ENCODE data around the gene LAMA2. TPM values are rescaled to one million over a fixed set of nuclear protein-coding genes. Genes with fewer than 3 reads are reported as not detected.

LAMA2 gene
- total and polyA plus RNA-seq, 2 of the 8 experiments (the other 6 are each of a cell fraction or from before 2014, with no cell fraction given): 1.3 to 3.8 TPM

- TF ChIP-seq EP300 (IDR thresholded peaks at IDR 0.05; ENCODE audit: borderline replicate concordance in 1 of 2, low read depth in 2 of 2, low read length in 2 of 2) (no peak), SP1 (IDR thresholded peaks at IDR 0.05; ENCODE audit: low read depth, low read length) (no peak), CBX8 (IDR thresholded peaks at IDR 0.05; ENCODE audit: borderline replicate concordance, low read depth, low read length) (no peak), BACH1 (IDR thresholded peaks at IDR 0.05; ENCODE audit: low read length) (no peak), EZH2 (IDR thresholded peaks at IDR 0.05; ENCODE audit: low read depth, low read length, severe bottlenecking) (no peak), CBX5 (IDR thresholded peaks at IDR 0.05; ENCODE audit: low read depth, low read length) (no peak), HDAC2 (IDR thresholded peaks at IDR 0.05; ENCODE audit: borderline replicate concordance in 1 of 2, low read depth in 2 of 2, low read length in 2 of 2) (no peak), TAF1 (IDR thresholded peaks at IDR 0.05; ENCODE audit: low read depth, low read length) (no peak), MAFK (IDR thresholded peaks at IDR 0.05; ENCODE audit: low read depth, low read length) (no peak), NRF1 (IDR thresholded peaks at IDR 0.05; ENCODE audit: low read depth, low read length) (no peak)
Measured at GRCh38 chr6:129444683-129445082, 561.7 kb downstream of the LAMA2 start (continued).
